Smooth muscle cell (in vitro differentiated cells): ENCODE measurements around the gene GPATCH4. TPM values are rescaled to one million over a fixed set of nuclear protein-coding genes. Genes with fewer than 3 reads are reported as not detected.

Experiments used
- DNase-seq: peaks from one replicate; lab custom pipeline; 2025; ENCODE audit not compliant: unreplicated experiment; lab: John Stamatoyannopoulos, UW
- H2AFZ ChIP-seq: fragments of 200-600 bp; sonication (generic); 2 replicates; pipeline ENCODE4 v1.6.0; 2016; ENCODE audit warnings: antibody characterized with exemption, low read depth, mild to moderate bottlenecking
- H3F3A ChIP-seq: fragments of 200-600 bp; sonication (generic); 2 replicates; pipeline ENCODE4 v1.6.0; 2017; ENCODE audit warnings: antibody characterized with exemption, low read depth
- H3K27ac ChIP-seq: fragments of 200-600 bp; sonication (generic); 2 replicates; pipeline ENCODE4 v1.5.1; 2016; ENCODE audit warnings: low read depth, mild to moderate bottlenecking
- H3K27me3 ChIP-seq: fragments of 200-600 bp; sonication (generic); 2 replicates; pipeline ENCODE4 v1.6.1; 2016; ENCODE audit warnings: low read depth, mild to moderate bottlenecking
- H3K36me3 ChIP-seq: fragments of 200-600 bp; sonication (generic); 2 replicates; pipeline ENCODE4 v1.5.1; 2016; ENCODE audit warnings: low read depth
- H3K4me1 ChIP-seq: fragments of 200-600 bp; sonication (generic); 2 replicates; pipeline ENCODE4 v1.5.1; 2016; ENCODE audit warnings: low read depth
- H3K4me2 ChIP-seq: fragments of 200-600 bp; sonication (generic); 2 replicates; pipeline ENCODE4 v1.6.0; 2016; ENCODE audit warnings: mild to moderate bottlenecking
- H3K4me3 ChIP-seq: fragments of 200-600 bp; sonication (generic); 2 replicates; pipeline ENCODE4 v1.5.1; 2016; ENCODE audit warnings: mild to moderate bottlenecking
- H3K79me2 ChIP-seq: fragments of 200-600 bp; sonication (generic); 2 replicates; pipeline ENCODE4 v1.6.0; 2016; ENCODE audit warnings: low read depth, mild to moderate bottlenecking
- H3K9ac ChIP-seq: fragments of 200-600 bp; sonication (generic); 2 replicates; pipeline ENCODE4 v1.6.0; 2016; ENCODE audit warnings: low read depth
- H3K9me3 ChIP-seq: fragments of 200-600 bp; sonication (generic); replicated peaks from 2 replicates; pipeline ENCODE4 v1.5.1; 2016; ENCODE audit warnings: low read depth
- H4K20me1 ChIP-seq: fragments of 200-600 bp; sonication (generic); 2 replicates; pipeline ENCODE4 v1.6.0; 2016; ENCODE audit warnings: low read depth
- CTCF ChIP-seq: fragments of 200-600 bp; sonication (generic); IDR thresholded peaks from 2 replicates; pipeline ENCODE4 v1.5.1; 2017; ENCODE audit warnings: borderline replicate concordance, mild to moderate bottlenecking, antibody characterized with exemption; ENCODE audit not compliant: insufficient read depth, poor library complexity, severe bottlenecking
- WGBS: methylation state at CpG from one replicate; pipeline ENCODE4 v1.1.7; 2016; ENCODE audit warnings: low lambda C conversion rate; 5-methylcytosine and 5-hydroxymethylcytosine counted together
- polyA plus RNA-seq: library from polyadenylated mRNA; unstranded; fragments of >200 nt; fragmentation: Nextera tagmentation; extraction: Ambion mirVana; gene quantifications from 2 replicates; pipeline ENCODE4 v1.2.1, GENCODE V29; 2016
- total RNA-seq: library from RNA; depleted of rRNA; stranded (reverse); fragments of >200 nt; gene quantifications from 2 replicates; pipeline ENCODE4 v1.2.3, GENCODE V29; 2014

Gene GPATCH4
- total and polyA plus RNA-seq, 2 experiments from 2014 or later: 11.9 to 19.9 TPM

GRCh38 chr1:156595016-156595415 lies 6.3 kb downstream of the GPATCH4 start:
- Histone ChIP-seq H3K27ac (no peak overlapping the region), H3K27me3 (no peaks in the 10 kb centered on the region), H3K4me2 (no peak overlapping the region), H3K9ac (no peak overlapping the region), H4K20me1 (no peaks in the 10 kb centered on the region), H3K4me1 (peaks cover 11% of the 10 kb centered on the region), H3F3A (peaks cover 4% of the 10 kb centered on the region), H3K79me2 (peaks cover 12% of the 10 kb centered on the region), H3K36me3 (no peaks in the 10 kb centered on the region), H3K9me3 (no peaks in the 10 kb centered on the region), H2AFZ (no peak overlapping the region), H3K4me3 (no peak overlapping the region)
- DNase-seq: no peak
- 93% methylated on average over 2 of the region's 2 CpGs for WGBS
- no peak for TF ChIP-seq CTCF

- no peak overlapping the region for H3K4me3 ChIP-seq
- peaks cover 5% of the 10 kb centered on the region for H3K79me2 ChIP-seq
- no peaks in the 10 kb centered on the region for H3K36me3 ChIP-seq
- no peak overlapping the region for H3K27ac ChIP-seq
- WGBS: 94% methylated on average over 3 of the region's 3 CpGs
- peaks cover 4% of the 10 kb centered on the region for H3F3A ChIP-seq
- H3K27me3 ChIP-seq: no peaks in the 10 kb centered on the region
- H3K4me2 ChIP-seq: no peak overlapping the region
- DNase-seq: no peak
- no peak for TF ChIP-seq CTCF
- H3K9ac ChIP-seq: no peak overlapping the region
- no peaks in the 10 kb centered on the region for H4K20me1 ChIP-seq
- no peaks in the 10 kb centered on the region for H3K9me3 ChIP-seq
- H2AFZ ChIP-seq: no peak overlapping the region
- peaks cover 11% of the 10 kb centered on the region for H3K4me1 ChIP-seq
Measured at GRCh38 chr1:156594190-156594589, 7.1 kb downstream of the GPATCH4 start.

GRCh38 chr1:156593661-156593989 lies 7.7 kb downstream of the GPATCH4 start:
- Histone ChIP-seq H3K4me3 (no peak overlapping the region), H3K27ac (no peak overlapping the region), H2AFZ (no peak overlapping the region), H3K4me2 (no peak overlapping the region), H3K9ac (no peak overlapping the region), H3F3A (peaks cover 4% of the 10 kb centered on the region), H3K4me1 (peaks cover 11% of the 10 kb centered on the region), H3K9me3 (no peaks in the 10 kb centered on the region), H3K36me3 (no peaks in the 10 kb centered on the region), H3K27me3 (no peaks in the 10 kb centered on the region), H4K20me1 (no peaks in the 10 kb centered on the region), H3K79me2 (peaks cover 1% of the 10 kb centered on the region)
- 89% methylated on average over 8 of the region's 8 CpGs for WGBS
- no peak for DNase-seq
- no peak for TF ChIP-seq CTCF

GRCh38 chr1:156592910-156593660 lies 8.2 kb downstream of the GPATCH4 start:
- H3K27me3 ChIP-seq: no peaks in the 10 kb centered on the region
- TF ChIP-seq CTCF: no peak
- H3K4me1 ChIP-seq: peaks cover 11% of the 10 kb centered on the region
- DNase-seq: no peak
- H3K4me3 ChIP-seq: no peak overlapping the region
- no peak overlapping the region for H3K4me2 ChIP-seq
- H3K79me2 ChIP-seq: no peaks in the 10 kb centered on the region
- H3K27ac ChIP-seq: no peak overlapping the region
- H3F3A ChIP-seq: peaks cover 4% of the 10 kb centered on the region
- H3K9me3 ChIP-seq: no peaks in the 10 kb centered on the region
- H3K36me3 ChIP-seq: no peaks in the 10 kb centered on the region
- no peak overlapping the region for H3K9ac ChIP-seq
- H4K20me1 ChIP-seq: no peaks in the 10 kb centered on the region
- H2AFZ ChIP-seq: no peak overlapping the region
- WGBS: 96% methylated on average over 8 of the region's 8 CpGs
